Spleen (tissue), 11 donors: ENCODE results near the gene TEX51. TPM values are rescaled to one million over a fixed set of nuclear protein-coding genes. Genes with fewer than 3 reads are reported as not detected.

Experiments
- DNase-seq: peaks from one replicate; pipeline ENCODE4 v3.0.0-alpha.2; 2020
- H3K27ac ChIP-seq, 8 donors: fragments of 200-600 bp; sonication (generic) in 7 of 8; 1 replicate in 4 of 8; 2 replicates in 4 of 8; pipeline versions ENCODE4 v1.5.0 to v1.8.0; 2016 to 2021; ENCODE audit warnings: inconsistent platforms in 4 of 8, mild to moderate bottlenecking in 4 of 8, moderate library complexity in 1 of 8
- H3K27me3 ChIP-seq, 7 donors: fragments of 200-600 bp; sonication (generic) in 6 of 7; replicated peaks in 1 of 7; 1 replicate in 4 of 7; 2 replicates in 3 of 7; pipeline versions ENCODE4 v1.5.0 to v1.8.0; 2016 to 2021; ENCODE audit warnings: inconsistent platforms in 3 of 7, mild to moderate bottlenecking in 1 of 7
- H3K36me3 ChIP-seq, 6 donors: fragments of 200-600 bp; sonication (generic) in 5 of 6; 1 replicate in 4 of 6; 2 replicates in 2 of 6; pipeline versions ENCODE4 v1.5.0 to v1.8.0; 2016 to 2021; ENCODE audit warnings: inconsistent platforms in 2 of 6
- H3K4me1 ChIP-seq, 6 donors: fragments of 200-600 bp; sonication (generic) in 5 of 6; 1 replicate in 3 of 6; 2 replicates in 3 of 6; pipeline versions ENCODE4 v1.5.0 to v1.8.0; 2016 to 2021; ENCODE audit warnings: inconsistent platforms in 3 of 6
- H3K4me3 ChIP-seq, 8 donors: fragments of 200-600 bp; sonication (generic) in 7 of 8; 1 replicate in 4 of 8; 2 replicates in 4 of 8; pipeline versions ENCODE4 v1.5.0 to v1.8.0; 2016 to 2021; ENCODE audit warnings: inconsistent platforms in 4 of 8, mild to moderate bottlenecking in 4 of 8, moderate library complexity in 2 of 8
- H3K9me3 ChIP-seq, 8 donors: fragments of 200-600 bp; sonication (generic) in 7 of 8; 1 replicate in 4 of 8; 2 replicates in 4 of 8; pipeline versions ENCODE4 v1.5.0 to v1.8.0; 2016 to 2021; ENCODE audit warnings: inconsistent platforms in 4 of 8
- CTCF ChIP-seq, 11 experiments: fragments of 200-600 bp in 7 of 11; fragments of 450-650 bp in 4 of 11; sonication (generic) in 4 of 11; IDR thresholded peaks in 8 of 11; conservative IDR thresholded peaks in 3 of 11; 1 replicate in 7 of 11; 2 replicates in 4 of 11; pipeline versions ENCODE4 v1.4.0 to v1.8.0; 2016 to 2021; ENCODE audit warnings: antibody characterized with exemption in 11 of 11, inconsistent platforms in 4 of 11, mild to moderate bottlenecking in 1 of 11
- POLR2A ChIP-seq, 3 donors: fragments of 450-650 bp; IDR thresholded peaks; one replicate each; pipeline ENCODE4 v1.5.1; 2017; ENCODE audit warnings: antibody characterized with exemption in 3 of 3, mild to moderate bottlenecking in 1 of 3
- POLR2AphosphoS5 ChIP-seq, 3 donors: sonication (generic); formaldehyde crosslinking; IDR thresholded peaks; one replicate each; pipeline ENCODE4 v1.5.1; 2017; ENCODE audit warnings: antibody characterized with exemption in 3 of 3
- WGBS, 5 donors: extraction: QIAGEN DNeasy Blood & Tissue Kit in 3 of 5; methylation state at CpG; one replicate each; pipeline versions ENCODE4 v1.1.5 to v1.1.7; 2013 to 2018; 5-methylcytosine and 5-hydroxymethylcytosine counted together
- intact Hi-C: fragments of 100-400 bp; cut with DNase I; formaldehyde crosslinking; loops from one replicate; pipeline ENCODE4 v1.15.0; 2023; ENCODE audit warnings: low total_unique reads
- polyA plus RNA-seq, 3 donors: library from polyadenylated mRNA; stranded (reverse); fragments of 200-250 nt; gene quantifications; one replicate each; pipeline ENCODE4 v1.2.1, GENCODE V29; 2013
- total RNA-seq, 7 donors: library from RNA; depleted of rRNA in 3 of 7; stranded (reverse); fragments of >200 nt in 3 of 7; fragmentation: NEBNext Ultra II Directional in 4 of 7; extraction: Animal tissue kit (Norgen Biotek cat#: 25700) in 4 of 7; gene quantifications; one replicate each; pipeline versions ENCODE4 v1.1.0 to v1.2.1, GENCODE V29; 2016 to 2021
- donor health status: healthy with polysubstance abuse.
- donor health status: DM: no; HTN: no; CAD: no; lungs with moderate emphysema.
- donor health status: DM: no; HTN: no; CAD: no.
- donor health status: Bipolar disorder and iron deficiency.
- donor health status: healthy.
- donor health status: DM: no; HTN: no; CAD: no.
- donor health status: DM: yes; HTN: yes; CAD: no.

TEX51 gene
- total and polyA plus RNA-seq, 10 donors: not detected

GRCh38 chr2:126882181-126882580 lies 16.5 kb upstream of the TEX51 start:
- no peaks in the 10 kb centered on the region for H3K36me3 ChIP-seq
- H3K4me3 ChIP-seq: no peak overlapping the region
- WGBS, 5 donors: 29 to 38% (median 33%) methylated on average over 2 of the region's 2 CpGs
- peaks cover 0 to 30% (median 11%) of the 10 kb centered on the region in 7 donors for H3K27me3 ChIP-seq
- intact Hi-C loops: no loop called here
- no peak overlapping the region for H3K27ac ChIP-seq
- no peak for TF ChIP-seq CTCF (IDR thresholded peaks at IDR 0.05 in 8 of 11, conservative IDR thresholded peaks at IDR 0.05 in 3 of 11)
- no peak for TF ChIP-seq POLR2A (IDR thresholded peaks at IDR 0.05)
- no peak for TF ChIP-seq POLR2AphosphoS5 (IDR thresholded peaks at IDR 0.05)
- no peak for DNase-seq
- H3K9me3 ChIP-seq: no peaks in the 10 kb centered on the region
- peaks cover 0 to 15% (median 9%) of the 10 kb centered on the region in 6 donors for H3K4me1 ChIP-seq

- intact Hi-C loops: no loop called here
- no peak for DNase-seq
- Histone ChIP-seq H3K27me3 (peaks cover 0 to 38% (median 11%) of the 10 kb centered on the region in 7 donors), H3K36me3 (no peaks in the 10 kb centered on the region), H3K27ac (no peak overlapping the region), H3K4me1 (peaks cover 0 to 15% (median 9%) of the 10 kb centered on the region in 6 donors), H3K4me3 (no peak overlapping the region), H3K9me3 (no peaks in the 10 kb centered on the region)
- 83 to 91% (median 87%) methylated on average over 5 to 7 of the region's 7 CpGs for WGBS, 5 donors
- TF ChIP-seq CTCF (IDR thresholded peaks at IDR 0.05 in 8 of 11, conservative IDR thresholded peaks at IDR 0.05 in 3 of 11) (no peak), POLR2A (IDR thresholded peaks at IDR 0.05) (no peak), POLR2AphosphoS5 (IDR thresholded peaks at IDR 0.05) (no peak)
These were observed 15.7 kb upstream of the TEX51 start for GRCh38 chr2:126882736-126883665.

- no peak for DNase-seq
- Histone ChIP-seq H3K4me1 (peaks cover 0 to 15% (median 9%) of the 10 kb centered on the region in 6 donors), H3K27ac (no peak overlapping the region), H3K27me3 (peaks cover 0 to 43% (median 11%) of the 10 kb centered on the region in 7 donors), H3K9me3 (no peaks in the 10 kb centered on the region), H3K4me3 (no peak overlapping the region), H3K36me3 (no peaks in the 10 kb centered on the region)
- intact Hi-C loops: no loop called here
- WGBS, 5 donors: 88 to 95% (median 92%) methylated on average over 6 of the region's 6 CpGs
- no peak for TF ChIP-seq POLR2AphosphoS5 (IDR thresholded peaks at IDR 0.05)
- no peak for TF ChIP-seq POLR2A (IDR thresholded peaks at IDR 0.05)
- no peak for TF ChIP-seq CTCF (IDR thresholded peaks at IDR 0.05 in 8 of 11, conservative IDR thresholded peaks at IDR 0.05 in 3 of 11)
These were observed 15.0 kb upstream of the TEX51 start for GRCh38 chr2:126883666-126884040.
